ENCODE data around the gene CEP164.

DNA sequence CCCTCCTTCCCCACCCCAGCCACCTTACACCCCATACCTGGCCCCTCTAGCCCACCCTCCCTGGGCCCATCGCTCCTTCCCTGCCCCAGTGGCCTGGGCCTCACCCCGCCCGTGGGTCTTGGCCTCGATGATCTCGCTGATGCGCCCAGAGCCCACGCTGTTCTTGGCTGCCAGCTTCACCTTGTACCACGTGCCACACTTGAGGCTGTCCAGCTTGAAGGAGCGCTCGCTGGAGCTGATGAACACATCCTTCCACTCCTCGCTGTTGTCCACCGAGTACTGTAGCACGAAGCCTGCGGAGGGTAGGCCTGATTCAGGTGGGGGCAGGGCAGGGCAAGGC, 110.1 kb downstream of the CEP164 start:
- TF ChIP-seq TAF1 (IDR thresholded peaks at IDR 0.05; ENCODE audit: low read depth, low read length) (no peak), POLR2A (IDR thresholded peaks at IDR 0.05; ENCODE audit: low read depth, low read length) (no peak), PAX5 (IDR thresholded peaks at IDR 0.05; ENCODE audit: insufficient read depth, low read length, severe bottlenecking) (no peak)

Measured in GM12891 (cell line).